ENCODE measurements around the gene SECISBP2.
"Not testable (repeated sequence)": the region's sequence is repeated elsewhere in the genome, so short reads cannot be mapped to it uniquely, and the experiment has no call there.

The SECISBP2 gene

GRCh38 chr9:89310475-89311345 is 7.6 kb upstream of the SECISBP2 start, which contains the start of gene CKS2:
TSS of gene CKS2 (plus strand) at chr9:89311195. CDS start at chr9:89311293, 98 bp downstream.
- peak; percentile 99 for DNase-seq (ENCODE audit: low read depth)

GRCh38 chr9:89311346-89312221 is 6.7 kb upstream of the SECISBP2 start:
- no peak for DNase-seq (ENCODE audit: low read depth)

GRCh38 chr9:89312222-89312571 is 6.1 kb upstream of the SECISBP2 start:
- DNase-seq (ENCODE audit: low read depth), result no peak

- DNase-seq (ENCODE audit: low read depth), result no peak
Observed at GRCh38 chr9:89313842-89314241, 4.5 kb upstream of the SECISBP2 start.

GRCh38 chr9:89314955-89315354 is 3.3 kb upstream of the SECISBP2 start:
- DNase-seq (ENCODE audit: low read depth), result no peak

- no peak for DNase-seq (ENCODE audit: low read depth)
Observed at GRCh38 chr9:89315482-89315881, 2.8 kb upstream of the SECISBP2 start.

- no peak for DNase-seq (ENCODE audit: low read depth)
Observed at GRCh38 chr9:89317282-89317681, 1.0 kb upstream of the SECISBP2 start.

GRCh38 chr9:89319015-89319905 is 960 bp downstream of the SECISBP2 start:
- DNase-seq (ENCODE audit: low read depth), result no peak

GRCh38 chr9:89323390-89323789 is 5.1 kb downstream of the SECISBP2 start:
- no peak for DNase-seq (ENCODE audit: low read depth)

- DNase-seq (ENCODE audit: low read depth), result no peak
Observed at GRCh38 chr9:89325733-89326132, 7.4 kb downstream of the SECISBP2 start.

- no peak for DNase-seq (ENCODE audit: low read depth)
Observed at GRCh38 chr9:89328064-89328463, 9.8 kb downstream of the SECISBP2 start.

GRCh38 chr9:89329917-89330316 is 11.6 kb downstream of the SECISBP2 start:
- DNase-seq (ENCODE audit: low read depth), result no peak

GRCh38 chr9:89330513-89330912 is 12.2 kb downstream of the SECISBP2 start:
- DNase-seq (ENCODE audit: low read depth), result no peak

- no peak for DNase-seq (ENCODE audit: low read depth)
Observed at GRCh38 chr9:89339807-89340206, 21.5 kb downstream of the SECISBP2 start.

GRCh38 chr9:89340332-89340731 is 22.0 kb downstream of the SECISBP2 start:
- no peak for DNase-seq (ENCODE audit: low read depth)

- no peak for DNase-seq (ENCODE audit: low read depth)
Observed at GRCh38 chr9:89342213-89342612, 23.9 kb downstream of the SECISBP2 start.

- no peak for DNase-seq (ENCODE audit: low read depth)
Observed at GRCh38 chr9:89342948-89343347, 24.6 kb downstream of the SECISBP2 start.

GRCh38 chr9:89343812-89344211 is 25.5 kb downstream of the SECISBP2 start:
- not testable (repeated sequence) for DNase-seq (ENCODE audit: low read depth)

GRCh38 chr9:89345476-89345875 is 27.2 kb downstream of the SECISBP2 start:
- DNase-seq (ENCODE audit: low read depth), result no peak

- no peak for DNase-seq (ENCODE audit: low read depth)
Observed at GRCh38 chr9:89346696-89347095, 28.4 kb downstream of the SECISBP2 start.

- no peak for DNase-seq (ENCODE audit: low read depth)
Observed at GRCh38 chr9:89347651-89348050, 29.4 kb downstream of the SECISBP2 start.

- no peak for DNase-seq (ENCODE audit: low read depth)
Observed at GRCh38 chr9:89349607-89350006, 31.3 kb downstream of the SECISBP2 start.

All from HS-5 (cell line).